SU-DHL-6 (cell line): ENCODE measurements around the gene NACA2.

ENCODE experiments used
- CTCF ChIP-seq: fragments of 200-600 bp; sonication (generic); IDR thresholded peaks from one replicate; pipeline ENCODE4 v1.5.1; 2017; ENCODE audit warnings: antibody characterized with exemption, mild to moderate bottlenecking, low read length, moderate library complexity; ENCODE audit not compliant: insufficient read depth, poor library complexity, severe bottlenecking
- EZH2phosphoT487 ChIP-seq: fragments of 200-600 bp; sonication (generic), shearing (Covaris generic); conservative IDR thresholded peaks from 2 replicates; pipeline ENCODE4 v1.6.1; 2018; ENCODE audit warnings: mild to moderate bottlenecking, antibody characterized with exemption, low read length, moderate library complexity, mixed read lengths

GRCh38 chr17:61581611-61582349 is 9.2 kb downstream of the NACA2 start:
- TF ChIP-seq CTCF, result no peak
- no peak for TF ChIP-seq EZH2phosphoT487
